ENCODE results near the gene MDM2.

MDM2 gene

DNA sequence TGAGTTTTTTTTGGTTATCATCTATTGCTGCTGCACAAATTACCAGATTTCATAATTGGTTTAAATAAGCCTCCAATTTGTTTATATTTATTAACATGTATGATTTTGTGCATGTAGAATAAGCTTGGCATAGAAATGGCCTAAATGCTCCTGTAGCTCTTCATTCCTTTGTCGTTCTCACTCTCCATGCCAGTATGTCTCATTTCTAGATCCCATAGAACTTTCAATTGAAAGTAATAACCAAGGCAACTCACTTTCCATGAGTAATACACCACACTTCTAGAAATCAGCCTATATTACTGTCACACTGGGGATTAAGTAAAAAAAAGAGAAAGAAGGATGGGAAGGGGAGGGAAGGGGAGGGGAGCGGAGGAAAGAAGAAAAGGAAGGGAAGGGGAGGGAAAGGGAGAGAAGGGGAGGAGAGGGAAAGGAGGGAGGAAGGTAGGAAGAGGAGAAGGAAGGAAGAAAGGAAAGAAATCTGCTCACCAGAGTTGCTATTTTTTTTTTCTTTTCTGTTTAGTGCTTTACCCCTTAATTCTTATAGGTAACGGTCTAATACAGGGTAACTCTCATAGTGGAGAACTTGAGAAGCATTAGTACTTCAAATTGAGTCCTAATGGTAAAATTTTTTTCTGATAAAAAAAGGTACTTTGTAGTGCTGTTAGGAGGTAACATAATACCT lies 45.6 kb downstream of the MDM2 start:
- no peak for DNase-seq (ENCODE audit: low spot score)

- DNase-seq (ENCODE audit: low spot score), result no peak
Observed at GRCh38 chr12:68854078-68854468, 46.1 kb downstream of the MDM2 start.

GRCh38 chr12:68854554-68854953 lies 46.6 kb downstream of the MDM2 start:
- no peak for DNase-seq (ENCODE audit: low spot score)

DNA sequence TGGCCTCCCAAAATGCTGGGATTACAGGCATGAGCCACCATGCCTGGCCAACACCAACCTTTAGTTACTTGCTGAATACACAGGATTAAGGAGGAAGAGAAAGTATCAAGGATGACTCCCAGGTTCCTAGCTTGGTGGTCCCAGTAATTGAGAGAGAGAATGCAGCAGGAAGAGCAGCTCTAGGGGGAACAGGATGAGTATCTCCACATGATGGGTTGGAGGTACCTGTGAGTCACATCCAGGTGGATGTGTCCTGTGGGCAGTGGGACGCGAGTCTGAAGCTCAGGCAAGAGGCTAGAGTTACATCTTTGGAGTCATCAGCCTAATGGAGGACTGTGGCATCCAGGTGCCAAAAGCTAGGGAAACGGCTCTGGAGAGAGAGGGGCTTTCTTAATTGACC lies 47.1 kb downstream of the MDM2 start:
- no peak for DNase-seq (ENCODE audit: low spot score)

DNA sequence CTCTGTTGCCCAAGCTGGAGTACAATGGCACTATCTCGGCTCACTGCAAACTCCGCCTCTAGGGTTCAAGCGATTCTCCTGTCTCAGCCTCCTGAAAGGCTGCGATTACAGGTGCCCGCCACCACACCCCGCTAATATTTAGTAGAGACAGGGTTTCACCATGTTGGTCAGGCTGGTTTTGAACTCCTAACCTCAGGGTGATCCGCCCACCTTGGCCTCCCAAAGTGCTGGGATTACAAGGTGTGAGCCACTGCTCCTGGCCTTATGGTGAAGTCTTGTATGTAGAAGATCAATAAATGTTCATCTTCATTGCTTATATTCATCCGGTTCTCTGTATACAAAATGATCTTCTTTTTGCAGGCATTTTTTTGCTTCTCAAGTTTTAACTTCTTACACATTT lies 47.8 kb downstream of the MDM2 start:
- no peak for DNase-seq (ENCODE audit: low spot score)

DNA sequence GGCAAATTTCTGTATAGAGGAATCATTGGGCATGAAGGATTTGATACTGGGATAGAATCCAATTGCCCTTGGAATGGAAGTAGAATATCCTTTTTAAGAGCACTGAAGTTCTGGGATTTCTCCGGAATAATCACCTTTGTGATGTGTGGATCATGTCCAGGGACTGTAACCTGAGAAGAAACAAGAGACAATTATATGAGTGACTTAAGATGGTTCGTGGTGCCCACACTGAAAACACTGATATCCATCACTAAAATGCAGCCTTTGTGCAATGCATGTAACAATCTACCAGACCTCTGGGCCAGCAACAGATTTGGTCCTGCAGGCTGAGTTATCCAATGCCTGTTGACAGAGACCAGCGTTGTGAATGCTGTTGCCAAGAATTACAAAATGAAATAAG lies 48.5 kb downstream of the MDM2 start:
- no peak for DNase-seq (ENCODE audit: low spot score)

DNA sequence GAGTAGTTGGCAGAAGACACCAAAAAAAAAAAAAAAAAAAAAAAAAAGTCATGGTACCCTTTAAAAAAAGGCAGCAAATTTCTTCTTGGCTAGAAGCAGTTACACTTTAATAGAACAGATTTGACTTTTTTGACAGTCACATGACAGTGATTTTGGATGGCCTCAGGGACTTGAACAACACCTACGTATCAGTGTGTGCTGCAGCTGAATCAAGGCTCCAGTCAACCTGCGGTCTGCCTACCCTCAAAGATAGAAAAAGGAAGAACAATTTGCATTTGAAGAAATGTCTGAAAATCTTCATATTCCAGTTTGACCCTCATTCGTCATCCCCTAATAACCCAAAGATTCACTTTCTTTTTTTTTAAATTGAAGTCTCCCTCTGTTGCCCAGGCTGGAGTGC lies 53.9 kb downstream of the MDM2 start:
- no peak for DNase-seq (ENCODE audit: low spot score)

- DNase-seq (ENCODE audit: low spot score), result no peak
Observed at GRCh38 chr12:68863109-68863770, 55.3 kb downstream of the MDM2 start.

GRCh38 chr12:68863886-68864454 lies 56.0 kb downstream of the MDM2 start:
- peak; percentile 53 for DNase-seq (ENCODE audit: low spot score)

- no peak for DNase-seq (ENCODE audit: low spot score)
Observed at GRCh38 chr12:68864604-68865003, 56.6 kb downstream of the MDM2 start.

GRCh38 chr12:68865399-68866164 lies 57.6 kb downstream of the MDM2 start:
- DNase-seq (ENCODE audit: low spot score), result no peak

DNA sequence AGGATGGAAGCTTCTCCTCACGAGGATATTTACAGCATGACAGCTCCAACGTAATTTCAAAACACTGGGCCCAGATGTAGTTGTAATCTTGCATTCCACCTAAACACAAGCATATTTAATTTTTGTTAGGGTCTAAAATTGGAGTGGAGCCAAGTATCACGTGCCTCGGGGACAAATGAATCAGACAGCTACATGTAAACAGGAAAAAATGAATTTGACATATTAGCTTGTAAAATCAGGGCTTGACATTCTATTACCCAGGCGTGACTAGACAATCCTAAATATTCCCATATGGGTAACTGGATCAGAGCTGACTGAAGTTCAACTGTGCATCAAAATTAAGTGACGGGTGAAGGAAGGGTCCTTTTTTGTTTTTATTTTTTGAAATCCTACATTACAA lies 59.0 kb downstream of the MDM2 start:
- no peak for DNase-seq (ENCODE audit: low spot score)

DNA sequence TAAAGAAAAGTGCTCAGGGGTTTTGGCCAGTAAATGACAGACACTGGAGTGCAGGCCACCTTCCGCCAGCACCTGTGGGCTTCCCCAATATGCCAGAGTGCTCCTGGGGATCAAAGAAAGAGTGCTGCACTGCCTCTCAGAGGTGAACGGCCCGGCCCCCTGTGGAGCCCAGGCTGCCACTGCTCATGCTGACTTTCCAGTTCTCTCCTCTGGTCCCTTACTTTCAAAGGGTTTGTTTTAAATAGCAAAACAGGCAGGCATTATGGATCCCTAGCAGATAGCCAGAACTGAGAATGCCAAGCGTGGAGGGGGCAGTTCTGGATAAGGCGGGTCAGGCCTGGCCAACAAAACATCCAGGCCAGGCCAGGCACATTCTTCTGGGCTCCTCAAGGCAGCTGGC lies 59.6 kb downstream of the MDM2 start:
- no peak for DNase-seq (ENCODE audit: low spot score)

DNA sequence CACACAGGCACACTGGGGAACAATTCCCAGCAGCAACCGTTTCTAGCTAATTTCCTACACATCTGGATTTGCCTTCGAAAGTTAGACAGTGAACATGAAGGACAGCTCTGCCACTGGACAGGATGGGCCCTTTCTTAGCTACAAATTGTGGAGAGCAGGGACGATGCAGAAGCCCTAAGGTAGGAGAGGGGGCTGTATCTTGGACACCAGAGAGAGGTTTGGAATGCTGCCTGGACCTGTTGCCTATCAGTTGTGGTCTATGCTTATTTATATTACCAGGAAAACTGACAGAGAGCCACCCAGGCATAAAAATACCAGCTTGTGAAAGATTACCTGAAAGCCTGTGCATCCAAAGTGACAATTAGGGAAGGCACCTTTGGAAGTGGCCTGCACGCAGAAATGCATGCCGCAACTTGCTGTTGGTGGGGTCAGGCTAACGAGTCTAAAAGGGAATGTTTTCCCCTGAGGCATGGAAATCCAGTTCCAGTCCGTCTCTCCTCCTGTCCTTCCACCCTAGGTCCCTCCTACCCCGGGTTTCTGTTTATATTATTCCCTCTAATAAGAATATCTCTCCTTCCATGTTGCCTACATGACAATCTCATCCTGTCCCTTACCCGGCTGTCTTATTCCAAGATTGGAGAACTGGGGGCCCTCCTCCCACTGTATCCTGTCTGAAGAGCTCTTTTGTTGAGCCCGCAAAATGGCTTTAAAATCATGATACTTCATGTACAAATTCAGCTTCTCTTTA lies 60.2 kb downstream of the MDM2 start:
- DNase-seq (ENCODE audit: low spot score), result no peak

- DNase-seq (ENCODE audit: low spot score), result no peak
Observed at GRCh38 chr12:68870011-68870410, 62.0 kb downstream of the MDM2 start.

- DNase-seq (ENCODE audit: low spot score), result no peak
Observed at GRCh38 chr12:68870443-68870842, 62.5 kb downstream of the MDM2 start.

GRCh38 chr12:68871396-68871795 lies 63.4 kb downstream of the MDM2 start:
- DNase-seq (ENCODE audit: low spot score), result no peak

GRCh38 chr12:68871921-68872320 lies 63.9 kb downstream of the MDM2 start:
- no peak for DNase-seq (ENCODE audit: low spot score)

- no peak for DNase-seq (ENCODE audit: low spot score)
Observed at GRCh38 chr12:68873316-68873715, 65.3 kb downstream of the MDM2 start.

- peak; percentile 62 for DNase-seq (ENCODE audit: low spot score)
Observed at GRCh38 chr12:68876461-68876860, 68.5 kb downstream of the MDM2 start.

DNA sequence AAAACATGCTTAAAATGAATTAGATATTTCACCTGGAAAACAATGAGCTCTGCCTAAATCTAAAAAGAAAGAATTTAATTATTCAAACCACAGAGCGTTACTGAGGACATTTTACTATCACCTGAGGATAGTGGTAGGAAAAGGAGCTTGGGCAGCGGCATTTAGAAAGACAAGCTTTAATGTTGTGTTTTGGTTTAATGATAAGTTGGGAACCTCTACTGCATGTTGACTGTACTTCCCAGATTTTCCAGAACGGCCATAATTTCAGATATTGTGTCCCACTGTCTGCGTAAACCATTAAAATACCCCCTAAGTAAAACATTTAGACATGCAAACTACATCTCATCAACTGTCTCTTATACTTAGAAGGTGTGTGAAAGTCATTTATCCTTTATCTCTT lies 69.6 kb downstream of the MDM2 start:
- DNase-seq (ENCODE audit: low spot score), result no peak

DNA sequence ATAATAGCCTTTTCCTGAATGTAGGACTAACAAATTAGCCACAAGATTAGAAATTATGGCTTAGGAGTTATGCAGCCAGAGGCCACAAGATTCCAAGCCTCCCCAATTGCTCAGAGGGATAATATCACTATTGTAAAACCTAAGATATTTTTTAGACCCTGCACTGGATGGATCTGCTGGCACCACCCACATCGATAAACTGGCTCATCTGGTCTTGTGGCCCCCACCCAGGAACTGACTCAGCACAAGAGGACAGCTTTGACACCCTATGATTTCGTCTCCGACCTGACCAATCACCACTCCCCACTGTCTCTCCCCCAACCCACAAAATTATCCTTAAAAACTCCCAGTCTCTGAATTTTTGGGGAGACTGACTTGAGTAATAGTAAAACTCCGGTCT lies 70.3 kb downstream of the MDM2 start:
- no peak for DNase-seq (ENCODE audit: low spot score)
